WTC11 (cell line): ENCODE results near the gene GRID2.

ENCODE experiments used
- CTCF ChIP-seq: fragments of 200-600 bp; IDR thresholded peaks from 2 replicates; pipeline ENCODE4 v1.8.0; 2022; ENCODE audit warnings: antibody characterized with exemption
- MAX ChIP-seq: sonication (generic); formaldehyde crosslinking; IDR thresholded peaks from 2 replicates; pipeline ENCODE4 v1.8.0; 2022; ENCODE audit warnings: mild to moderate bottlenecking, missing genetic modification reagents
- MYBL2 ChIP-seq: sonication (generic); formaldehyde crosslinking; IDR thresholded peaks from 2 replicates; pipeline ENCODE4 v1.8.1; 2023; ENCODE audit warnings: mild to moderate bottlenecking, moderate library complexity, missing genetic modification reagents
- NFYB ChIP-seq: sonication (generic); formaldehyde crosslinking; conservative IDR thresholded peaks from 2 replicates; pipeline ENCODE4 v1.8.0; 2022; ENCODE audit warnings: low read depth, missing genetic modification reagents
- USF2 ChIP-seq: sonication (generic); formaldehyde crosslinking; IDR thresholded peaks from 2 replicates; pipeline ENCODE4 v1.8.1; 2023; ENCODE audit warnings: mild to moderate bottlenecking, missing genetic modification reagents, moderate library complexity
- TF ChIP-seq, protein P1 (sequence below): sonication (generic); formaldehyde crosslinking; IDR thresholded peaks from 2 replicates; pipeline ENCODE4 v1.8.0; 2023; ENCODE audit warnings: missing genetic modification reagents
- TF ChIP-seq, protein P2 (sequence below): sonication (generic); formaldehyde crosslinking; IDR thresholded peaks from 2 replicates; pipeline ENCODE4 v1.8.1; 2023; ENCODE audit warnings: mild to moderate bottlenecking, missing genetic modification reagents
- TF ChIP-seq, protein P3 (sequence below): sonication (generic); formaldehyde crosslinking; IDR thresholded peaks from 2 replicates; pipeline ENCODE4 v1.8.1; 2023; ENCODE audit warnings: mild to moderate bottlenecking, missing genetic modification reagents, moderate library complexity
- TF ChIP-seq, protein P4 (sequence below): sonication (generic); formaldehyde crosslinking; IDR thresholded peaks from 2 replicates; pipeline ENCODE4 v1.8.1; 2022; ENCODE audit warnings: mild to moderate bottlenecking, moderate library complexity, missing genetic modification reagents

DNA sequence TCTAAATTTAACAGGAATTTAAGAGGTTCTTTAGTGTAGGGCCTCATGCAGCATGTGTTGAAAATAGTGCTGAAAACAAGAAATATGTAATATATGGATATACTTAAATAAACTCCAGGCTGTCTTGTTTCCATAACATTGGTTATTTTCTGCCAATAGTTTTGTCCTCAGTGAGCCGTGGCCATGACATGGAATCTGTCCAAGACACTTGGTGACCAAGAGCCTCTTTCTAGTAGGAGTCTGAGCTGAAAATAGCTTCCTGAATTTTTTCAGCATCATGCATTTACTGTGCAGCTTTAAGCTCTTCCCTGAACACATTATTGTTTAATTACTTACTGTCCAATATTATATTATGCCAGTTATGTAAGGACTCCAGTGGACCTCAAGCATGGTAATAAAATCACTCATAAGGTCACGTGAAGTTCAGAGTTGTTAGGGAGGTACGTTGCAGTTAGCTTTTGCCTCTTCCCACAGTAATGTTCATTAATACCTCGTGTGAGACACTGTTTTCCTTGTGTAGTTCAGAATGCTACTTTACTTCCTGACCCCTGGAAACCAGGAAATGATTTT lies 488.2 kb downstream of the GRID2 start:
- TF ChIP-seq CTCF (no peak), NFYB (CRISPR knock-in tag) (no peak), MAX (CRISPR knock-in tag) (no peak), USF2 (CRISPR knock-in tag) (no peak), MYBL2 (no peak)
- TF ChIP-seq, protein P1, sequence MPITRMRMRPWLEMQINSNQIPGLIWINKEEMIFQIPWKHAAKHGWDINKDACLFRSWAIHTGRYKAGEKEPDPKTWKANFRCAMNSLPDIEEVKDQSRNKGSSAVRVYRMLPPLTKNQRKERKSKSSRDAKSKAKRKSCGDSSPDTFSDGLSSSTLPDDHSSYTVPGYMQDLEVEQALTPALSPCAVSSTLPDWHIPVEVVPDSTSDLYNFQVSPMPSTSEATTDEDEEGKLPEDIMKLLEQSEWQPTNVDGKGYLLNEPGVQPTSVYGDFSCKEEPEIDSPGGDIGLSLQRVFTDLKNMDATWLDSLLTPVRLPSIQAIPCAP (CRISPR knock-in tag): no peak
- TF ChIP-seq, protein P2, sequence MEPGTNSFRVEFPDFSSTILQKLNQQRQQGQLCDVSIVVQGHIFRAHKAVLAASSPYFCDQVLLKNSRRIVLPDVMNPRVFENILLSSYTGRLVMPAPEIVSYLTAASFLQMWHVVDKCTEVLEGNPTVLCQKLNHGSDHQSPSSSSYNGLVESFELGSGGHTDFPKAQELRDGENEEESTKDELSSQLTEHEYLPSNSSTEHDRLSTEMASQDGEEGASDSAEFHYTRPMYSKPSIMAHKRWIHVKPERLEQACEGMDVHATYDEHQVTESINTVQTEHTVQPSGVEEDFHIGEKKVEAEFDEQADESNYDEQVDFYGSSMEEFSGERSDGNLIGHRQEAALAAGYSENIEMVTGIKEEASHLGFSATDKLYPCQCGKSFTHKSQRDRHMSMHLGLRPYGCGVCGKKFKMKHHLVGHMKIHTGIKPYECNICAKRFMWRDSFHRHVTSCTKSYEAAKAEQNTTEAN: no peak
- TF ChIP-seq, protein P3, sequence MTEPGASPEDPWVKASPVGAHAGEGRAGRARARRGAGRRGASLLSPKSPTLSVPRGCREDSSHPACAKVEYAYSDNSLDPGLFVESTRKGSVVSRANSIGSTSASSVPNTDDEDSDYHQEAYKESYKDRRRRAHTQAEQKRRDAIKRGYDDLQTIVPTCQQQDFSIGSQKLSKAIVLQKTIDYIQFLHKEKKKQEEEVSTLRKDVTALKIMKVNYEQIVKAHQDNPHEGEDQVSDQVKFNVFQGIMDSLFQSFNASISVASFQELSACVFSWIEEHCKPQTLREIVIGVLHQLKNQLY (CRISPR knock-in tag): no peak
- TF ChIP-seq, protein P4, sequence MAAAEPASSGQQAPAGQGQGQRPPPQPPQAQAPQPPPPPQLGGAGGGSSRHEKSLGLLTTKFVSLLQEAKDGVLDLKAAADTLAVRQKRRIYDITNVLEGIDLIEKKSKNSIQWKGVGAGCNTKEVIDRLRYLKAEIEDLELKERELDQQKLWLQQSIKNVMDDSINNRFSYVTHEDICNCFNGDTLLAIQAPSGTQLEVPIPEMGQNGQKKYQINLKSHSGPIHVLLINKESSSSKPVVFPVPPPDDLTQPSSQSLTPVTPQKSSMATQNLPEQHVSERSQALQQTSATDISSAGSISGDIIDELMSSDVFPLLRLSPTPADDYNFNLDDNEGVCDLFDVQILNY: no peak
